MCF 10A (cell line): ENCODE data around the gene OAF. TPM values are rescaled to one million over a fixed set of nuclear protein-coding genes. Genes with fewer than 3 reads are reported as not detected.
"Not testable (repeated sequence)": the region's sequence is repeated elsewhere in the genome, so short reads cannot be mapped to it uniquely, and the experiment has no call there.

Source experiments
- BruUV-seq: library from RNA; stranded (reverse); fragments of 400-500 nt; replicated peaks from 2 replicates; lab custom pipeline; 2021; lab: Mats Ljungman, UMichigan
- CTCF ChIA-PET: fragments of 300-600 bp; sonication (Branson Sonifier 250); formaldehyde crosslinking; extraction: SDS; loops from one replicate; lab custom pipeline; 2021; ENCODE audit warnings: antibody characterized with exemption, inconsistent platforms; lab: Yijun Ruan, JAX
- POLR2A ChIA-PET: fragments of 300-600, 350-650 bp; sonication (Branson Sonifier 250); formaldehyde crosslinking; extraction: SDS; loops from one replicate; lab custom pipeline; 2020; ENCODE audit warnings: antibody characterized with exemption, inconsistent platforms; lab: Yijun Ruan, JAX
- DNase-seq: peaks from one replicate; pipeline ENCODE4 v3.0.0-alpha.2; 2018; ENCODE audit not compliant: unreplicated experiment
- H3K27ac Mint-ChIP-seq: one replicate; pipeline ENCODE4 v1.8.0; 2022; ENCODE audit warnings: mild to moderate bottlenecking, low read depth, mixed read lengths; ENCODE audit not compliant: unreplicated experiment
- H3K27me3 Mint-ChIP-seq: one replicate; pipeline ENCODE4 v1.8.0; 2022; ENCODE audit warnings: mixed read lengths; ENCODE audit not compliant: insufficient read depth, unreplicated experiment
- H3K36me3 Mint-ChIP-seq: one replicate; pipeline ENCODE4 v1.8.0; 2022; ENCODE audit warnings: mild to moderate bottlenecking, moderate library complexity, mixed read lengths; ENCODE audit not compliant: insufficient read depth, unreplicated experiment
- H3K4me1 Mint-ChIP-seq: one replicate; pipeline ENCODE4 v1.8.0; 2022; ENCODE audit warnings: mixed read lengths; ENCODE audit not compliant: insufficient read depth, unreplicated experiment
- H3K4me3 Mint-ChIP-seq: one replicate; pipeline ENCODE4 v1.8.0; 2022; ENCODE audit warnings: mild to moderate bottlenecking, moderate library complexity, mixed read lengths; ENCODE audit not compliant: unreplicated experiment
- H3K9me3 Mint-ChIP-seq: one replicate; pipeline ENCODE4 v1.8.0; 2022; ENCODE audit warnings: mixed read lengths; ENCODE audit not compliant: unreplicated experiment
- CTCF ChIP-seq: fragments of 200-600 bp; IDR thresholded peaks from one replicate; pipeline ENCODE4 v1.8.0; 2022; ENCODE audit warnings: antibody characterized with exemption, mild to moderate bottlenecking; ENCODE audit not compliant: unreplicated experiment
- intact Hi-C: fragments of 100-400 bp; cut with micrococcal nuclease; formaldehyde crosslinking; loops from 2 replicates; pipeline ENCODE4 v1.14.1; 2022
- total RNA-seq: library from RNA; stranded (reverse); gene quantifications from 2 replicates; pipeline ENCODE4 v1.2.3, GENCODE V29; 2022

The OAF gene
- total RNA-seq, 1 experiment from 2014 or later, result 21.6 TPM

DNA sequence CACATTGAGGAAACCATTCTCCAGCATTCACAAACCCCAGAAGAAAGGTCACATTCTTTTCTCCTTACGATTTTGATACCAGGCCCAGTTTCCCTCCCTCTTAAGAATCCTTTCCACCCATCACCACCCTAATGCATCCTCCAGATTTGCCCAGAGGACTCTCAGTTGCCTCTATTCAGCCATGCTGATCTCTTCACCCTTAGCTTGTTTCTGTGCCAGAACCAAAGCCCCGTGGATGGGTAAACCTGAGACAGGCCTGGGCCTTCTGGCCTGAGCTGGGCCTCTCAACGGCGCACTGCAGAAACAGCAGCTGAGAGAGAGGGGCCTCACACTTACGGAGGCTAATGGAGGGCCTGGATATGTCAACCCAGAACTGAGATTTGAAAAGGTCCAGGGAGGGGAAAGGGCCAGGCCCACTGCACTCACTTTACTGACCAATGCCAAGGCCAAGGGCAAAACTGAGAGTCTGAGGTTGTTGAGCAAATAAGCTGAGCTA lies 32.2 kb upstream of the OAF start:
- Mint-ChIP-seq H3K36me3 (no peaks in the 10 kb centered on the region), H3K27me3 (peaks cover 36% of the 10 kb centered on the region), H3K4me3 (no peak overlapping the region), H3K9me3 (no peaks in the 10 kb centered on the region), H3K4me1 (peaks cover 6% of the 10 kb centered on the region), H3K27ac (no peak overlapping the region)
- DNase-seq, result no peak
- POLR2A ChIA-PET, result interaction anchor here (0.6 to 0.7 kb wide), 2 partner anchors 28 to 30 kb away, joined by 3 read pairs; no protein-coding TSS in a partner anchor
- TF ChIP-seq CTCF, result no peak
- CTCF ChIA-PET, result interaction anchor here (0.6 to 4.7 kb wide), 7 partner anchors 12 to 125 kb away, joined by 3 to 21 read pairs (median 5); no protein-coding TSS in a partner anchor
- no TSS peak for BruUV-seq
- intact Hi-C loops, result no loop called here

DNA sequence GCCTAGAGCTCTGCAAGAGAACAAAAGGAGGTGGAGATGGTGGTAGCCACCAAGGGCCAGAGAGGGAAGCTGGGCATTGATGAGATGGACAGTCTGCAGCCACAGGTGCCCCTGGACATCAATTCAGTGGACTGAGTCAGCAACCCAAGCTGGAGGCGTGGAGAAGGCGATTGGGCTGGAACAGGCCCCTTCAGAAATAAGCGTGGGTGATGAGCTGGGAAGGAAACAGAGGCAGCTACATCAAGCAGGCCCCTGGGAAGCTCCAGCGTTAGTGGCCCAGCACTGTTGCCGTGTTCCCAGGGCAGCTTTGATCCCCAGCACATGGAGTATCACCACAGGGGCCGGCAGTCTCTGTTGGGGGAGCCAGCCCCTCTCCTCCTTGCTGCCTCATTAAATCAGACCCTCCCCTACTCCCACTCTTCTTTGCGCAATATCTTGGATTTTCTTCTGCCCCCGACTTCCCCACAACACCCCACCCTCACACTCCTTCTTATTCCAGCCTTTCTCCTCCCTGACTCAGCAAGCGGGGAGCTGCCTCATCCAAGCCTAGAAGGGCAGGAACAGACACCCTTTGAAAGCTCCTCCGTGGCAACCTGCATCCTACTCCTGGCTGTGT lies 31.7 kb upstream of the OAF start:
- Mint-ChIP-seq H3K27me3 (peaks cover 30% of the 10 kb centered on the region), H3K36me3 (no peaks in the 10 kb centered on the region), H3K9me3 (no peaks in the 10 kb centered on the region), H3K27ac (no peak overlapping the region), H3K4me3 (no peak overlapping the region), H3K4me1 (peaks cover 6% of the 10 kb centered on the region)
- BruUV-seq, result no TSS peak
- no peak for TF ChIP-seq CTCF
- ChIA-PET CTCF (interaction anchor here (0.5 to 4.7 kb wide), 12 partner anchors 8 to 124 kb away, joined by 3 to 21 read pairs (median 6); no protein-coding TSS in a partner anchor), POLR2A (interaction anchor here (0.6 to 0.8 kb wide), 4 partner anchors 27 to 123 kb away, joined by 3 read pairs; no protein-coding TSS in a partner anchor)
- DNase-seq, result no peak
- intact Hi-C loops, result no loop called here

DNA sequence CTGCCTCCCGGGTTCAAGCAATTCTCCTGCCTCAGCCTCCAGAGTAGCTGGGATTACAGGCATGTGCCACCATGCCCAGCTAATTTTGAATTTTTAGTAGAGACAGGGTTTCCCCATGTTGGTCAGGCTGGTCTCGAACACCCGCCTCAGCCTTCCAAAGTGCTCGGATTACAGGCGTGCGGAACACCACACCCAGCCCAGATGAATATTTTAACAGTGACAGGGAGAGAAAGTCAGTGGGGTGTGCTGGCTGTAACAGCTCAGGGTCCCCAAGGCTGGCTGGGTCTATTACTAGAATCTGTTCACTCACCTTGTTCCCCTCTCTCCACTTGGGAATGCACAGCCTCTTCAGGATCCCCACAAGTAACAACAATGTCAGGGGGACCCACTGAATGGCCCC lies 30.8 kb upstream of the OAF start:
- H3K9me3 Mint-ChIP-seq, H3K36me3 Mint-ChIP-seq, intact Hi-C loops, DNase-seq, H3K4me1 Mint-ChIP-seq, H3K4me3 Mint-ChIP-seq, H3K27ac Mint-ChIP-seq, BruUV-seq: not testable (repeated sequence)
- ChIA-PET CTCF (interaction anchor here (0.6 to 4.7 kb wide), 13 partner anchors 9 to 145 kb away, joined by 3 to 21 read pairs (median 5); no protein-coding TSS in a partner anchor), POLR2A (interaction anchor here (1.1 kb wide), 1 partner anchor 29 kb away, joined by 3 read pairs; no protein-coding TSS in a partner anchor)
- H3K27me3 Mint-ChIP-seq, result peaks cover 22% of the 10 kb centered on the region

DNA sequence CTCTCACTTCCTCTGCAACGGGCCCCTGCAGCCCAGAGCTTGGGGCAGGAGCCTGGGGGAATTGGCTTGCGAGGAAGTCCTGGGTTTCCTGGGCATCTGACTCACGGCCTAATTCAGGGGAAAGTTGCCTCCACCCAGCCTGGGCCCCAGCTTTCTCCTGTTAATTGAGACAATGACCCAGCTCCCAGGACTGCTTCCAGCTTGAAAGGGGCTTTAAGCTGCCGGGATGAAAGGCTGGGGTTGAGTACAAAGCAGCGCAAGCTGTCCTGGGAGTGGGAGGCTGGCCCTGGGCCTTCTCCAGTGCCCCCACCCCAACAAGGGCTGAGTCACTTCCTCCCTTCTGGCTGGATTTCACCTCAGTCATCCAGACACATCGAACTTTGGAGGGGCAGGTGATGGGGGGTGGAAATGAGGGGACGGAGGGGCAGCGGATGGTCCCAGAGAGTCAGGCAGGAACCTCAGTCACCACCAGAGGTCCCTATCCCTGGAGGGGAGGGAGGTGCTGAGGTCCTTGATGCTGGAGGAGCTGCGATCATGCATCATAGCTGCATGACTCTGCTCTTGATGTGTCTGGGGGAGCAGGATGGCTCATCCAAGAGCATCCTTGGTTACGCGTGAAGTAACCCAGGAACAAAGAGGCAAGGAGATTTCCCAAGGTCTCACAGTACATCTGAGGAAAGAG lies 30.1 kb upstream of the OAF start:
- peaks cover 6% of the 10 kb centered on the region for H3K4me1 Mint-ChIP-seq
- no peak for DNase-seq
- POLR2A ChIA-PET, result interaction anchor here (0.9 to 1.1 kb wide), 2 partner anchors 28 kb away, joined by 3 read pairs; no protein-coding TSS in a partner anchor

More for the DNA sequence above, 30.1 kb upstream of the OAF start:
- CTCF ChIA-PET, result interaction anchor here (0.6 to 4.7 kb wide), 12 partner anchors 9 to 144 kb away, joined by 3 to 21 read pairs (median 4); no protein-coding TSS in a partner anchor
- Mint-ChIP-seq H3K27me3 (peaks cover 16% of the 10 kb centered on the region), H3K36me3 (no peaks in the 10 kb centered on the region), H3K4me3 (no peak overlapping the region), H3K27ac (no peak overlapping the region), H3K9me3 (no peaks in the 10 kb centered on the region)
- TF ChIP-seq CTCF, result no peak
- BruUV-seq, result no TSS peak
- intact Hi-C loops, result no loop called here
